MCF 10A (cell line): ENCODE data around the gene CDRT4. TPM values are rescaled to one million over a fixed set of nuclear protein-coding genes. Genes with fewer than 3 reads are reported as not detected.

Experiments used
- BruUV-seq: library from RNA; stranded (reverse); fragments of 400-500 nt; replicated peaks from 2 replicates; lab custom pipeline; 2021; lab: Mats Ljungman, UMichigan
- CTCF ChIA-PET: fragments of 300-600 bp; sonication (Branson Sonifier 250); formaldehyde crosslinking; extraction: SDS; loops from one replicate; lab custom pipeline; 2021; ENCODE audit warnings: antibody characterized with exemption, inconsistent platforms; lab: Yijun Ruan, JAX
- POLR2A ChIA-PET: fragments of 300-600, 350-650 bp; sonication (Branson Sonifier 250); formaldehyde crosslinking; extraction: SDS; loops from one replicate; lab custom pipeline; 2020; ENCODE audit warnings: antibody characterized with exemption, inconsistent platforms; lab: Yijun Ruan, JAX
- DNase-seq: peaks from one replicate; pipeline ENCODE4 v3.0.0-alpha.2; 2018; ENCODE audit not compliant: unreplicated experiment
- H3K27ac Mint-ChIP-seq: one replicate; pipeline ENCODE4 v1.8.0; 2022; ENCODE audit warnings: mild to moderate bottlenecking, low read depth, mixed read lengths; ENCODE audit not compliant: unreplicated experiment
- H3K27me3 Mint-ChIP-seq: one replicate; pipeline ENCODE4 v1.8.0; 2022; ENCODE audit warnings: mixed read lengths; ENCODE audit not compliant: insufficient read depth, unreplicated experiment
- H3K36me3 Mint-ChIP-seq: one replicate; pipeline ENCODE4 v1.8.0; 2022; ENCODE audit warnings: mild to moderate bottlenecking, moderate library complexity, mixed read lengths; ENCODE audit not compliant: insufficient read depth, unreplicated experiment
- H3K4me1 Mint-ChIP-seq: one replicate; pipeline ENCODE4 v1.8.0; 2022; ENCODE audit warnings: mixed read lengths; ENCODE audit not compliant: insufficient read depth, unreplicated experiment
- H3K4me3 Mint-ChIP-seq: one replicate; pipeline ENCODE4 v1.8.0; 2022; ENCODE audit warnings: mild to moderate bottlenecking, moderate library complexity, mixed read lengths; ENCODE audit not compliant: unreplicated experiment
- H3K9me3 Mint-ChIP-seq: one replicate; pipeline ENCODE4 v1.8.0; 2022; ENCODE audit warnings: mixed read lengths; ENCODE audit not compliant: unreplicated experiment
- CTCF ChIP-seq: fragments of 200-600 bp; IDR thresholded peaks from one replicate; pipeline ENCODE4 v1.8.0; 2022; ENCODE audit warnings: antibody characterized with exemption, mild to moderate bottlenecking; ENCODE audit not compliant: unreplicated experiment
- intact Hi-C: fragments of 100-400 bp; cut with micrococcal nuclease; formaldehyde crosslinking; loops from 2 replicates; pipeline ENCODE4 v1.14.1; 2022
- total RNA-seq: library from RNA; stranded (reverse); gene quantifications from 2 replicates; pipeline ENCODE4 v1.2.3, GENCODE V29; 2022

Gene CDRT4
- total RNA-seq, 1 experiment from 2014 or later = 11.3 TPM

DNA sequence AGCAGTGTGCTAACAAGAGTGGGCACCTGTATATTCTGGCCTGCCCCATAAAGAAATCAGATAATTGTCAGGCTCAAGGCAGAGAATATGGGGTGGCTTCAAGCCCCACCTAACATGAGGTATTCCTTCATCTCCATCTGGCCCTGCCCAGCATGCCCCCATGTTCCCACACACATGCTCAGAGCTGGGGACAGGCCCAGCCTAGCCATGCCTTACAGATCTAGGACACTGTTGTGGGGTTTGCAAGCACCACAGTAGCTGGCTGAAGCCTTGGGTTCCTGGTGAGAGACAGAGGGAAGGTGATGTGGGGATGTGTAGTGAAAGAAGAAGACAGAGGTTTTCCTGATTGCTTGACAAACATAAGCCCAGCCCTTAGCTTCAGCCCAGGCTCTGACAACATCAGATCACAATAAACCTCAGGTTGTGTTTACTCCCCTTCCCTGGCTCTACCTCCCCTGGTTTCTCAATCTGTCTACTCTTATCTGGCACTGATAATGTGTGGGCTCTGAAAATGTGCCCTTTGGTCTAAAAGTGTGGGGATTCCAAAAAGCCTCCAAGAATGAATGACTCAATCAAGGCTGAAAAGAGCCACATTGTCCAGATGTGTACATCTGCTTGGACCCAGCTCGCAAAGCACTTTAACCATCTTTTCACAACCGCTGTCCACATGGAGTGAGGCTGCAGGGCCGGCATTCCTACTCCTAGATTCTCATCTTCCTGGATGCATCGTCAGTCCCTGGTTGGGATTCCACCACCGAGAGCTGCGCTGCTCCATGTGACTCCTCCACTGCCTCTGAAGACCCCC, 34.4 kb downstream of the CDRT4 start:
- CTCF ChIA-PET = interaction anchor here (0.7 to 0.9 kb wide), 3 partner anchors 17 to 70 kb away, joined by 3 read pairs; no protein-coding TSS in a partner anchor
- BruUV-seq = no TSS peak
- POLR2A ChIA-PET = no interaction called here
- Mint-ChIP-seq H3K36me3 (no peaks in the 10 kb centered on the region), H3K27me3 (no peaks in the 10 kb centered on the region), H3K27ac (no peak overlapping the region), H3K4me1 (no peaks in the 10 kb centered on the region), H3K4me3 (no peak overlapping the region), H3K9me3 (peaks cover 7% of the 10 kb centered on the region)
- intact Hi-C loops = no loop called here
- no peak for DNase-seq
- TF ChIP-seq CTCF = no peak

GRCh38 chr17:15431766-15432165, 35.7 kb downstream of the CDRT4 start:
- Mint-ChIP-seq H3K4me3 (no peak overlapping the region), H3K36me3 (no peaks in the 10 kb centered on the region), H3K9me3 (peaks cover 7% of the 10 kb centered on the region), H3K27ac (no peak overlapping the region), H3K4me1 (no peaks in the 10 kb centered on the region), H3K27me3 (no peaks in the 10 kb centered on the region)
- DNase-seq = no peak
- intact Hi-C loops = no loop called here
- CTCF ChIA-PET = interaction anchor here (0.9 to 1.1 kb wide), 2 partner anchors 71 kb away, joined by 3 read pairs; no protein-coding TSS in a partner anchor
- no TSS peak for BruUV-seq
- POLR2A ChIA-PET = no interaction called here
- TF ChIP-seq CTCF = no peak

DNA sequence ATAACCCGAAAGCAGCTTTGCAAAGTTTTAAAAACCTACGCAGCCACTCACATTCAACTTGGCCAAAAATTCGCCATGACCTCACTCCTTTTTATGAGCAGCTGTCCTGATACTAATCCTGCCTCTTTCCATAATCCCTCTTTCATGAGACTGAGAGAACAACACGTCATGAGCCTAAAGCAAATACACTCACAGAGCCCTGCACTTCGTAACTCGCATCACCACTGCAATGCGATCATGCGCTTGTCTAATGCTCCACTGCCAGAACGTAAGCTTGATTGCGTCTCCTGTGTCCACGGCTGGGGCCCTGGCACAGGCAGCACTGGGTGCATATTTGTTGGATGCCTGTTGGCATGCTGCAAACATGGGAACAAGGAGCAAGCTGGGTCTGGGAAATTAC, 36.2 kb downstream of the CDRT4 start:
- Mint-ChIP-seq H3K4me3 (no peak overlapping the region), H3K27ac (no peak overlapping the region), H3K27me3 (no peaks in the 10 kb centered on the region), H3K4me1 (no peaks in the 10 kb centered on the region), H3K36me3 (no peaks in the 10 kb centered on the region), H3K9me3 (peaks cover 7% of the 10 kb centered on the region)
- intact Hi-C loops = no loop called here
- DNase-seq = no peak
- BruUV-seq = no TSS peak
- TF ChIP-seq CTCF = no peak
- ChIA-PET CTCF (interaction anchor here (1.1 kb wide), 1 partner anchor 72 kb away, joined by 3 read pairs; no protein-coding TSS in a partner anchor), POLR2A (no interaction called here)

DNA sequence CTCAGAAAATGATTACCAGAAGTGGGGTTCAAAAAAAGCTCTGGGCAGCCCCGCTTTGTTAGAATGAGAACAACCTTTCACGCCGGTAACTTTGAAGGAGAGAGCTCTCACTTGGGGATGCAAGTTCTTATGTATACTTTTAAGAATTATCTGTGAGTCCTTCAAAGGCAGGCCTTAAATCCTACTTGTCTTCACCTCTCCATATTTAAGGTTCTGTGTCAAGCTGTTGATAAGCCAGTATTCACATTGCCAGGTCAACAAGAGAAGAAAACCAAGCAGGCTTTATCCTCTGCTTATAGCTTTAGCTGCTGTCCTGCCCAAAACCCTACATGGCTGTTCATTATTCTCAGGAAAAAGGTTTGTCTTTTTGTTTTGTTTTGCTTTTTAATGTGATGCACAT, 42.9 kb downstream of the CDRT4 start:
- Mint-ChIP-seq H3K4me1 (no peaks in the 10 kb centered on the region), H3K9me3 (peaks cover 7% of the 10 kb centered on the region), H3K4me3 (no peak overlapping the region), H3K27me3 (peaks cover 11% of the 10 kb centered on the region), H3K27ac (no peak overlapping the region), H3K36me3 (peaks cover 6% of the 10 kb centered on the region)
- ChIA-PET POLR2A (no interaction called here), CTCF (interaction anchor here (0.6 kb wide), 1 partner anchor 1529 kb away, joined by 3 read pairs; no protein-coding TSS in a partner anchor)
- TF ChIP-seq CTCF = no peak
- intact Hi-C loops = no loop called here
- DNase-seq = no peak
- no TSS peak for BruUV-seq
